ENCODE data around the gene ATP9A. TPM values are rescaled to one million over a fixed set of nuclear protein-coding genes. Genes with fewer than 3 reads are reported as not detected.

Gene ATP9A
- polyA plus RNA-seq, 1 donor from 2014 or later, result 56.1 TPM

DNA sequence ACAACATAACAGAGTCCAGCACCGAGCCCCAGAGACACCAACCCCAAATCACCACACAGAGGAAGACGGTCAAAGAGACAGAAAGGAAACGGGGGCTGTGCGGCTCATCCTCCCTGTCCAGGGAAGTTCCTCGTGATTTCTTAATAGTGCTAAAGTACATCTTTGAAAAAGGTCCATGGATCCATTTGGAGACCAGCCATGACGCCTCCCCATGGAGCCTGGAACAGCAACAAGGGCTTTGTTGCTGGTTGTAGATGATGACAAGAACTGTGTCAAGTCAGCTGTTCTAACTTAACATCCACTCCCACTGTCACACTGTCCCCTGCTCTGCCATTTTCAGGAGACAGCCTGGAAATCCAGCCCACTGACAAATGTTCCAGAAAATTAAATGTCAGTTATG is 99.7 kb downstream of the ATP9A start:
- no peak overlapping the region for H3K27ac ChIP-seq (ENCODE audit: low read length)
- H3K36me3 ChIP-seq (ENCODE audit: insufficient read depth, low read length), result peaks cover 2% of the 10 kb centered on the region
- no peak overlapping the region for H3K4me2 ChIP-seq (ENCODE audit: low read length)

DNA sequence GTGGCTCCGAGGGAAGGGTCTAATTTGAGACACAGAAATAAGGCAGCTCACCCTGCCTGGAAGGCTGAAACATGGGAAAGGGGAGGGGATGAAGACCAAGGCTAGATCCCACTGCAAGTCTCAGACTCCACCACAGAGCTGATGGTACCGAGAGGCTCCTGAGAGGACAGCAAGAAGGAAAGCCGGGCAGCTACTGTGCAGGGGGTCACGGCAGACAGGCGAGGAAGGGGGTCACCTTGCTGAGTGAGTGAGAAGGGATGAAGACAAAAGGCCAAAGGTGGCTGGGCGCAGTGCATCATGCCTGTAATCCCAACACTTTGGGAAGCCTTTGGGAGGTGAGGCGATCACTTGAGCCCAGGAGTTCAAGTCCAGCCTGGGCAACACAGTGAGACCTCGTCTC is 100.7 kb downstream of the ATP9A start:
- H3K36me3 ChIP-seq (ENCODE audit: insufficient read depth, low read length), result no peaks in the 10 kb centered on the region
- H3K4me3 ChIP-seq (ENCODE audit: low read length), result no peak overlapping the region
- no peaks in the 10 kb centered on the region for H4K20me1 ChIP-seq (ENCODE audit: insufficient read depth)
- no peak overlapping the region for H3K9ac ChIP-seq (ENCODE audit: low read length)
- no peak overlapping the region for H3K27ac ChIP-seq (ENCODE audit: low read length)
- H3F3A ChIP-seq (ENCODE audit: insufficient read depth, low read length, poor library complexity, severe bottlenecking), result no peaks in the 10 kb centered on the region
- H3K79me2 ChIP-seq (replicated peaks; ENCODE audit: insufficient read depth, low read length), result no peaks in the 10 kb centered on the region
- no peak overlapping the region for H3K4me2 ChIP-seq (ENCODE audit: low read length)
- H2AFZ ChIP-seq (ENCODE audit: low read depth, low read length), result no peak overlapping the region
- H3K9me3 ChIP-seq (ENCODE audit: low read length), result no peaks in the 10 kb centered on the region
- H3K27me3 ChIP-seq (ENCODE audit: insufficient read depth, low read depth, low read length), result no peaks in the 10 kb centered on the region
- H3K9me2 ChIP-seq (ENCODE audit: insufficient read depth, low read length), result no peaks in the 10 kb centered on the region
- TF ChIP-seq, protein P1, sequence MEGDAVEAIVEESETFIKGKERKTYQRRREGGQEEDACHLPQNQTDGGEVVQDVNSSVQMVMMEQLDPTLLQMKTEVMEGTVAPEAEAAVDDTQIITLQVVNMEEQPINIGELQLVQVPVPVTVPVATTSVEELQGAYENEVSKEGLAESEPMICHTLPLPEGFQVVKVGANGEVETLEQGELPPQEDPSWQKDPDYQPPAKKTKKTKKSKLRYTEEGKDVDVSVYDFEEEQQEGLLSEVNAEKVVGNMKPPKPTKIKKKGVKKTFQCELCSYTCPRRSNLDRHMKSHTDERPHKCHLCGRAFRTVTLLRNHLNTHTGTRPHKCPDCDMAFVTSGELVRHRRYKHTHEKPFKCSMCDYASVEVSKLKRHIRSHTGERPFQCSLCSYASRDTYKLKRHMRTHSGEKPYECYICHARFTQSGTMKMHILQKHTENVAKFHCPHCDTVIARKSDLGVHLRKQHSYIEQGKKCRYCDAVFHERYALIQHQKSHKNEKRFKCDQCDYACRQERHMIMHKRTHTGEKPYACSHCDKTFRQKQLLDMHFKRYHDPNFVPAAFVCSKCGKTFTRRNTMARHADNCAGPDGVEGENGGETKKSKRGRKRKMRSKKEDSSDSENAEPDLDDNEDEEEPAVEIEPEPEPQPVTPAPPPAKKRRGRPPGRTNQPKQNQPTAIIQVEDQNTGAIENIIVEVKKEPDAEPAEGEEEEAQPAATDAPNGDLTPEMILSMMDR (IDR thresholded peaks at IDR 0.05; ENCODE audit: poor library complexity, severe bottlenecking), result no peak
- no peak for TF ChIP-seq RAD21 (conservative IDR thresholded peaks at IDR 0.05)
- TF ChIP-seq TAF1 (IDR thresholded peaks at IDR 0.05; ENCODE audit: low read depth), result no peak
- TF ChIP-seq EP300 (conservative IDR thresholded peaks at IDR 0.05; ENCODE audit: poor library complexity, severe bottlenecking), result no peak
- TF ChIP-seq SMC3 (conservative IDR thresholded peaks at IDR 0.05; ENCODE audit: poor library complexity), result no peak
- TF ChIP-seq EZH2 (IDR thresholded peaks at IDR 0.05; ENCODE audit: borderline replicate concordance, insufficient read depth, low read length, poor library complexity, severe bottlenecking), result no peak
- TF ChIP-seq POLR2AphosphoS5 (IDR thresholded peaks at IDR 0.05), result no peak
- no peak for TF ChIP-seq MXI1 (conservative IDR thresholded peaks at IDR 0.05; ENCODE audit: poor library complexity, severe bottlenecking)
- TF ChIP-seq, protein P2, sequence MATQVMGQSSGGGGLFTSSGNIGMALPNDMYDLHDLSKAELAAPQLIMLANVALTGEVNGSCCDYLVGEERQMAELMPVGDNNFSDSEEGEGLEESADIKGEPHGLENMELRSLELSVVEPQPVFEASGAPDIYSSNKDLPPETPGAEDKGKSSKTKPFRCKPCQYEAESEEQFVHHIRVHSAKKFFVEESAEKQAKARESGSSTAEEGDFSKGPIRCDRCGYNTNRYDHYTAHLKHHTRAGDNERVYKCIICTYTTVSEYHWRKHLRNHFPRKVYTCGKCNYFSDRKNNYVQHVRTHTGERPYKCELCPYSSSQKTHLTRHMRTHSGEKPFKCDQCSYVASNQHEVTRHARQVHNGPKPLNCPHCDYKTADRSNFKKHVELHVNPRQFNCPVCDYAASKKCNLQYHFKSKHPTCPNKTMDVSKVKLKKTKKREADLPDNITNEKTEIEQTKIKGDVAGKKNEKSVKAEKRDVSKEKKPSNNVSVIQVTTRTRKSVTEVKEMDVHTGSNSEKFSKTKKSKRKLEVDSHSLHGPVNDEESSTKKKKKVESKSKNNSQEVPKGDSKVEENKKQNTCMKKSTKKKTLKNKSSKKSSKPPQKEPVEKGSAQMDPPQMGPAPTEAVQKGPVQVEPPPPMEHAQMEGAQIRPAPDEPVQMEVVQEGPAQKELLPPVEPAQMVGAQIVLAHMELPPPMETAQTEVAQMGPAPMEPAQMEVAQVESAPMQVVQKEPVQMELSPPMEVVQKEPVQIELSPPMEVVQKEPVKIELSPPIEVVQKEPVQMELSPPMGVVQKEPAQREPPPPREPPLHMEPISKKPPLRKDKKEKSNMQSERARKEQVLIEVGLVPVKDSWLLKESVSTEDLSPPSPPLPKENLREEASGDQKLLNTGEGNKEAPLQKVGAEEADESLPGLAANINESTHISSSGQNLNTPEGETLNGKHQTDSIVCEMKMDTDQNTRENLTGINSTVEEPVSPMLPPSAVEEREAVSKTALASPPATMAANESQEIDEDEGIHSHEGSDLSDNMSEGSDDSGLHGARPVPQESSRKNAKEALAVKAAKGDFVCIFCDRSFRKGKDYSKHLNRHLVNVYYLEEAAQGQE (IDR thresholded peaks at IDR 0.05; ENCODE audit: borderline replicate concordance), result no peak

More for the DNA sequence above, 99.7 kb downstream of the ATP9A start:
- Histone ChIP-seq H3K79me2 (replicated peaks; ENCODE audit: insufficient read depth, low read length) (no peaks in the 10 kb centered on the region), H3K9ac (ENCODE audit: low read length) (no peak overlapping the region), H3F3A (ENCODE audit: insufficient read depth, low read length, poor library complexity, severe bottlenecking) (no peaks in the 10 kb centered on the region), H3K9me2 (ENCODE audit: insufficient read depth, low read length) (no peaks in the 10 kb centered on the region), H4K20me1 (ENCODE audit: insufficient read depth) (no peaks in the 10 kb centered on the region), H3K9me3 (ENCODE audit: low read length) (no peaks in the 10 kb centered on the region), H3K4me3 (ENCODE audit: low read length) (no peak overlapping the region), H3K27me3 (ENCODE audit: insufficient read depth, low read depth, low read length) (no peaks in the 10 kb centered on the region), H2AFZ (ENCODE audit: low read depth, low read length) (no peak overlapping the region)
- TF ChIP-seq, protein P1 (IDR thresholded peaks at IDR 0.05; ENCODE audit: poor library complexity, severe bottlenecking), result no peak
- TF ChIP-seq MXI1 (conservative IDR thresholded peaks at IDR 0.05; ENCODE audit: poor library complexity, severe bottlenecking), result no peak
- TF ChIP-seq SMC3 (conservative IDR thresholded peaks at IDR 0.05; ENCODE audit: poor library complexity), result no peak
- TF ChIP-seq POLR2AphosphoS5 (IDR thresholded peaks at IDR 0.05), result no peak
- TF ChIP-seq, protein P2 (IDR thresholded peaks at IDR 0.05; ENCODE audit: borderline replicate concordance), result no peak
- TF ChIP-seq EP300 (conservative IDR thresholded peaks at IDR 0.05; ENCODE audit: poor library complexity, severe bottlenecking), result no peak
- TF ChIP-seq RAD21 (conservative IDR thresholded peaks at IDR 0.05), result no peak
- no peak for TF ChIP-seq TAF1 (IDR thresholded peaks at IDR 0.05; ENCODE audit: low read depth)

Measured in neural cell (in vitro differentiated cells).